Osteoblast (primary cell): ENCODE data around the gene CCDC167. TPM values are rescaled to one million over a fixed set of nuclear protein-coding genes. Genes with fewer than 3 reads are reported as not detected.
"Not testable (repeated sequence)": the region's sequence is repeated elsewhere in the genome, so short reads cannot be mapped to it uniquely, and the experiment has no call there.

Source experiments
- DNase-seq: peaks from one replicate; pipeline ENCODE4 v3.0.0; 2011; ENCODE audit warnings: low spot score, mixed read lengths; ENCODE audit not compliant: insufficient read length; ENCODE audit errors: missing footprints
- H2AFZ ChIP-seq: 2 replicates; pipeline ENCODE4 v1.6.0; 2011; ENCODE audit warnings: mild to moderate bottlenecking, low read length
- H3K27ac ChIP-seq: 2 replicates; pipeline ENCODE4 v1.5.1; 2011; ENCODE audit warnings: mild to moderate bottlenecking, low read depth, low read length, moderate library complexity
- H3K27me3 ChIP-seq: 2 replicates; pipeline ENCODE4 v1.6.0; 2012; ENCODE audit warnings: mild to moderate bottlenecking, control low read depth, inconsistent platforms, low read length, moderate library complexity; ENCODE audit not compliant: insufficient read depth
- H3K36me3 ChIP-seq: 2 replicates; pipeline ENCODE4 v1.5.1; 2011; ENCODE audit warnings: mild to moderate bottlenecking, low read length, control low read depth, moderate library complexity; ENCODE audit not compliant: insufficient read depth
- H3K4me1 ChIP-seq: 2 replicates; pipeline ENCODE4 v1.5.1; 2011; ENCODE audit warnings: mild to moderate bottlenecking, low read length, control low read depth, moderate library complexity; ENCODE audit not compliant: insufficient read depth
- H3K4me2 ChIP-seq: 2 replicates; pipeline ENCODE4 v1.6.0; 2011; ENCODE audit warnings: mild to moderate bottlenecking, low read length; ENCODE audit not compliant: insufficient read depth
- H3K4me3 ChIP-seq: fragments of 200-600 bp; sonication (generic); 3 replicates; pipeline ENCODE4 v1.5.1; 2012; ENCODE audit warnings: mild to moderate bottlenecking, low read length, inconsistent platforms; ENCODE audit not compliant: insufficient read depth
- H3K79me2 ChIP-seq: 2 replicates; pipeline ENCODE4 v1.6.0; 2012; ENCODE audit warnings: mild to moderate bottlenecking, low read length, control low read depth, inconsistent platforms; ENCODE audit not compliant: insufficient read depth
- H3K9me3 ChIP-seq: 2 replicates; pipeline ENCODE4 v1.5.1; 2011; ENCODE audit warnings: low read depth, low read length, control low read depth
- H4K20me1 ChIP-seq: 2 replicates; pipeline ENCODE4 v1.6.0; 2012; ENCODE audit warnings: mild to moderate bottlenecking, low read length, control low read depth; ENCODE audit not compliant: insufficient read depth
- CTCF ChIP-seq: IDR thresholded peaks from 2 replicates; pipeline ENCODE4 v1.5.1; 2011; ENCODE audit warnings: mild to moderate bottlenecking, low read depth, low read length, moderate library complexity; ENCODE audit errors: extremely low read depth
- total RNA-seq: library from RNA; depleted of rRNA; stranded (reverse); fragments of >200 nt; gene quantifications from 2 replicates; pipeline ENCODE4 v1.2.3, GENCODE V29; 2012

Gene CCDC167
- total RNA-seq, 1 donor = 14.8 TPM

- Histone ChIP-seq H3K9me3 (no peaks in the 10 kb centered on the region), H3K4me2 (no peak overlapping the region), H2AFZ (no peak overlapping the region), H3K4me3 (no peak overlapping the region), H3K27me3 (no peaks in the 10 kb centered on the region), H3K27ac (no peak overlapping the region), H4K20me1 (no peaks in the 10 kb centered on the region), H3K79me2 (no peaks in the 10 kb centered on the region), H3K36me3 (peaks cover 58% of the 10 kb centered on the region), H3K4me1 (peaks cover 15% of the 10 kb centered on the region)
- no peak for DNase-seq
- TF ChIP-seq CTCF = no peak
Observed at GRCh38 chr6:37449984-37450383, 49.7 kb downstream of the CCDC167 start.

- Histone ChIP-seq H3K27ac (peak overlapping the region; percentile 45), H3K4me3 (peak overlapping the region; percentile 52), H3K4me2 (peak overlapping the region; percentile 73), H3K36me3 (peaks cover 41% of the 10 kb centered on the region), H3K79me2 (peaks cover 35% of the 10 kb centered on the region)
- not testable (repeated sequence) for H4K20me1 ChIP-seq, DNase-seq, H3K27me3 ChIP-seq, H2AFZ ChIP-seq, H3K4me1 ChIP-seq, H3K9me3 ChIP-seq
Observed at GRCh38 chr6:37443216-37443542, 56.5 kb downstream of the CCDC167 start.

GRCh38 chr6:37442416-37443215, 57.1 kb downstream of the CCDC167 start:
- H3K4me3 ChIP-seq = peak overlapping the region; percentile 52
- peaks cover 43% of the 10 kb centered on the region for H3K36me3 ChIP-seq
- H2AFZ ChIP-seq = peak overlapping the region; percentile 63
- no peaks in the 10 kb centered on the region for H3K9me3 ChIP-seq
- H3K79me2 ChIP-seq = peaks cover 39% of the 10 kb centered on the region
- H3K4me1 ChIP-seq = peaks cover 3% of the 10 kb centered on the region
- H4K20me1 ChIP-seq = no peaks in the 10 kb centered on the region
- no peak for TF ChIP-seq CTCF
- peak overlapping the region; percentile 45 for H3K27ac ChIP-seq
- no peaks in the 10 kb centered on the region for H3K27me3 ChIP-seq
- peak overlapping the region; percentile 73 for H3K4me2 ChIP-seq
- DNase-seq = no peak

- no peaks in the 10 kb centered on the region for H4K20me1 ChIP-seq
- no peak for DNase-seq
- TF ChIP-seq CTCF = no peak
- H3K79me2 ChIP-seq = peaks cover 45% of the 10 kb centered on the region
- H3K27ac ChIP-seq = peak overlapping the region; percentile 8
- H3K27me3 ChIP-seq = no peaks in the 10 kb centered on the region
- peaks cover 40% of the 10 kb centered on the region for H3K36me3 ChIP-seq
- no peak overlapping the region for H3K4me3 ChIP-seq
- H3K4me2 ChIP-seq = no peak overlapping the region
- no peaks in the 10 kb centered on the region for H3K9me3 ChIP-seq
- no peak overlapping the region for H2AFZ ChIP-seq
- peaks cover 3% of the 10 kb centered on the region for H3K4me1 ChIP-seq
Observed at GRCh38 chr6:37441651-37442050, 58.0 kb downstream of the CCDC167 start.
